Vagina (tissue), 2 donors: ENCODE measurements around the gene AP2A1. TPM values are rescaled to one million over a fixed set of nuclear protein-coding genes. Genes with fewer than 3 reads are reported as not detected.

Source experiments
- DNase-seq, 2 donors: peaks; one replicate each; pipeline ENCODE4 v3.0.0-alpha.2; 2017; ENCODE audit errors: extremely low spot score in 2 of 2
- H3K27ac ChIP-seq: fragments of 200-600 bp; sonication (generic); one replicate; pipeline ENCODE4 v1.5.1; 2019
- H3K27me3 ChIP-seq: fragments of 200-600 bp; sonication (generic); one replicate; pipeline ENCODE4 v1.5.1; 2019
- H3K36me3 ChIP-seq, 2 donors: fragments of 200-600 bp; sonication (generic); one replicate each; pipeline ENCODE4 v1.5.1; 2017 to 2019
- H3K4me1 ChIP-seq: fragments of 200-600 bp; sonication (generic); one replicate; pipeline ENCODE4 v1.5.1; 2019
- H3K4me3 ChIP-seq, 2 donors: fragments of 200-600 bp; sonication (generic); 1 replicate in 1 of 2; 2 replicates in 1 of 2; pipeline ENCODE4 v1.5.1; 2016 to 2019
- H3K9me3 ChIP-seq: fragments of 200-600 bp; sonication (generic); one replicate; pipeline ENCODE4 v1.5.1; 2019
- POLR2A ChIP-seq, 2 donors: fragments of 450-650 bp; IDR thresholded peaks; one replicate each; pipeline ENCODE4 v1.6.1; 2017; ENCODE audit warnings: antibody characterized with exemption in 2 of 2, mild to moderate bottlenecking in 2 of 2, moderate library complexity in 2 of 2
- POLR2AphosphoS5 ChIP-seq, 2 donors: sonication (generic); formaldehyde crosslinking; IDR thresholded peaks; one replicate each; pipeline ENCODE4 v1.9.0; 2017; ENCODE audit warnings: antibody characterized with exemption in 2 of 2, mild to moderate bottlenecking in 2 of 2, low read depth in 1 of 2; ENCODE audit not compliant: insufficient read depth in 1 of 2
- intact Hi-C: fragments of 100-400 bp; cut with DNase I; formaldehyde crosslinking; loops from one replicate; pipeline ENCODE4 v1.15.1; 2023
- total RNA-seq: library from RNA; depleted of rRNA; stranded (reverse); fragments of >200 nt; gene quantifications from one replicate; pipeline ENCODE4 v1.2.3, GENCODE V29; 2016
- TF ChIP-seq, protein P1 (sequence below), 3 experiments: fragments of 450-650 bp in 2 of 3; fragments of 200-600 bp in 1 of 3; sonication (generic) in 1 of 3; IDR thresholded peaks; one replicate each; pipeline ENCODE4 v1.5.1; 2017 to 2019; ENCODE audit warnings: antibody characterized with exemption in 3 of 3, mild to moderate bottlenecking in 2 of 3, moderate library complexity in 2 of 3

Gene AP2A1
- total RNA-seq, 1 donor from 2014 or later = 80.8 TPM

DNA sequence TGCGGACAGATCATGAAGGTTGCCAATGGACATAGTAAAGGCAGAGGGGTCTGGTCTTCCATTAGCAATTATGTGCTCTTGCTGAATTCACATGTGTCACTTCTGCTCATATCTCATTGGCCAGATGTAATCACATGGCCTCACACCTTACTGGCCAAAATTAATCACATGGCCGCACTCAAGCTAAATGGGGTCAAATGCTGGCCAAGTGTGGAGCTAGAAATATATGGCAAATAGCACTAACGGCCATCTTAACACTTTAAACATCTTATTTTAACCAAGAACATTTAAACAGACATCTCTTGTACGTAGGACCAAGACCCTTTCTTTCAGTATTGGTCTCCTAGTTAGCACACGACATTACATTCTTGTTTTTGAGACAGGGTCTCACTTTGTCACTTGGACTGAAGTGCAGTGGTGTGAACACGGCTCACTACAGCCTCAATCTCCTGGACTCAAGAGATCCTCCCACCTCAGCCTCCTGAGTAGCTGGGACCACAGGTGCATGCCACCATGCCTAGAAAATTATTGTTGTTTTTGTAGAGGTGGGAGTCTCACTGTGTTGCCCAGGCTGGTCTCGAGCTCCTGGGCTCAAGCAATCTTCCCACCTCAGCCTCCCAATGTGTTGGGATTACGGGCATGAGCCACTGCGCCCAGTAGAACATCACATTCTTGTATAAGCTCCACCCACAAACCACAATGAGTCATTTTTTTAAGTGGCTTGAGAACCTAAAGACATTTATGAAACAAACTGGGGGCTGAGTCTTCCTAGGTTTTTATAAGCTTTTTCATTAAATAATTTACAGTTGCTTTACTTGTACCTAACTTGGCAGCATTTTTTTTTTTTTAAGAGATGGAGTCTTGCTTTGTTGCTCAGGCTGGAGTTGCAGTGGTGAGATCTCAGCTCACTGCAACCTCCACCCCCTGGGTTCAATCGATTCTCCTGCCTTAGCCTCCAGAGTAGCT, 81.2 kb downstream of the AP2A1 start:
- Histone ChIP-seq H3K9me3 (no peaks in the 10 kb centered on the region), H3K4me1 (peaks cover 20% of the 10 kb centered on the region), H3K36me3 (no peaks in the 10 kb centered on the region), H3K27me3 (no peaks in the 10 kb centered on the region), H3K27ac (no peak overlapping the region), H3K4me3 (no peak overlapping the region)
- no peak for TF ChIP-seq POLR2A (IDR thresholded peaks at IDR 0.05)
- intact Hi-C loops = loop anchor here (10.0 kb wide), 1 partner anchor 73 kb away; no protein-coding TSS in a partner anchor
- no peak for DNase-seq

DNA sequence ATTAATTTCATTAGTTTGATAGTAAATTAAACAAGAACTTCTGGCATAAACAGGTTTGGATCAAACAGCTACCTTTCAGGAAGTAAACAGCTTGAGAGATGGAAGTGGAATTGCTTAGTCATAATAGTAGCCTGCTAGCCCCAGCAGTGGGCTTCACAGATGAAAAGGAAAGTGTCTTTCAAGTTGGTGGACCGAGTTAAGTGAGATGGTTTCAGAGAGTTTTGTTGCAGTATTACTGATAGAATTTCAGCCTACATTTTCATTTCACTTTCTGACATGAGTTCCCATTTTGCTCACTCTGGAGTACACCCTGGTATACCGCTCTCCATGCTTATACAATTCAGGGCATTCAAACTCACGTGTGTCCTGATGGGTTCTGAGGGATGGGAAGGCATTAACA, 82.1 kb downstream of the AP2A1 start:
- H3K36me3 ChIP-seq = no peaks in the 10 kb centered on the region
- TF ChIP-seq POLR2A (IDR thresholded peaks at IDR 0.05) (no peak), POLR2AphosphoS5 (IDR thresholded peaks at IDR 0.05; ENCODE audit: insufficient read depth in 1 of 2, low read depth in 1 of 2) (no peak)
- TF ChIP-seq, protein P1, sequence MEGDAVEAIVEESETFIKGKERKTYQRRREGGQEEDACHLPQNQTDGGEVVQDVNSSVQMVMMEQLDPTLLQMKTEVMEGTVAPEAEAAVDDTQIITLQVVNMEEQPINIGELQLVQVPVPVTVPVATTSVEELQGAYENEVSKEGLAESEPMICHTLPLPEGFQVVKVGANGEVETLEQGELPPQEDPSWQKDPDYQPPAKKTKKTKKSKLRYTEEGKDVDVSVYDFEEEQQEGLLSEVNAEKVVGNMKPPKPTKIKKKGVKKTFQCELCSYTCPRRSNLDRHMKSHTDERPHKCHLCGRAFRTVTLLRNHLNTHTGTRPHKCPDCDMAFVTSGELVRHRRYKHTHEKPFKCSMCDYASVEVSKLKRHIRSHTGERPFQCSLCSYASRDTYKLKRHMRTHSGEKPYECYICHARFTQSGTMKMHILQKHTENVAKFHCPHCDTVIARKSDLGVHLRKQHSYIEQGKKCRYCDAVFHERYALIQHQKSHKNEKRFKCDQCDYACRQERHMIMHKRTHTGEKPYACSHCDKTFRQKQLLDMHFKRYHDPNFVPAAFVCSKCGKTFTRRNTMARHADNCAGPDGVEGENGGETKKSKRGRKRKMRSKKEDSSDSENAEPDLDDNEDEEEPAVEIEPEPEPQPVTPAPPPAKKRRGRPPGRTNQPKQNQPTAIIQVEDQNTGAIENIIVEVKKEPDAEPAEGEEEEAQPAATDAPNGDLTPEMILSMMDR (IDR thresholded peaks at IDR 0.05) = no peak
- intact Hi-C loops = loop anchor here (10.0 kb wide), 1 partner anchor 74 kb away; no protein-coding TSS in a partner anchor
- no peaks in the 10 kb centered on the region for H3K27me3 ChIP-seq
- no peak for DNase-seq
- H3K4me3 ChIP-seq = no peak overlapping the region
- H3K4me1 ChIP-seq = peaks cover 29% of the 10 kb centered on the region
- no peaks in the 10 kb centered on the region for H3K9me3 ChIP-seq
- no peak overlapping the region for H3K27ac ChIP-seq

DNA sequence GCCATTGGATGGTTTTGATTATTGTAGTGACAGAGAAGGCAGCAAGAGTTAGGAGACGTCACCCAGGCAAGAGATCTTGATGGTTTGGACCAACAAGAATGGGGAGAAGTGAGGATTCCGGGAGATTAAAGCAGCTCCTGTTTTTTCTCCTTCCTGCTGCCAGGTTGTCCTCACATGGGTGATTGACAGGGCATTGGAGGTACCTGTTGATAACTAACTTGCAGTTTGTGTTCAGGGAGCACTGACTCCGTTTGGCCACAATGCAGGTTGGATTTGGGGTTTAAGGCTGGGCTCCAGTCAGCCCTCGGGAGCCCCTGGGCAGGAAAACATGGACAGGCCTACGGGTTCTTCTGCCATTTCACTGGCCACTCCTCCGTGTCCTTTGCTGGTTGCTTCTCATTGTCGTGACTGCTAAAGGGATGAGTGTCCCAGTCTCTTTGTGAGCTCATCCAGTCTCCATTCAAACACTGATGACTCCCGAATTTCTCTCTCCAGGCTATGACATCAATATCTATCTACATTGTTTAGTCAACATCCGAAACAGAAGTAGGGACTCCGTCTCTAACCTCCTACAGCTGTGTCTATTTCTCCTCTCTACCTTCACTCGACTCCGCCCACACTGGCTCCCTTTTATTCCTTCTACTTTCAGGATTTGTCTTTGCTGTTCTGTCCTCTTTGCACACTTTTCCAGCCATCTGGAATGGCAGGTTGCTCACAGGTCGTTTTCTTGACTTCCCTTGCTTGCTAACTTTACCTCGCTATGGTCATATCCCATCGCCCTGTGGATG, 82.8 kb downstream of the AP2A1 start:
- peaks cover 0 to 2% of the 10 kb centered on the region in 2 donors for H3K36me3 ChIP-seq
- H3K27me3 ChIP-seq = no peaks in the 10 kb centered on the region
- H3K9me3 ChIP-seq = no peaks in the 10 kb centered on the region
- H3K27ac ChIP-seq = peak overlapping the region; percentile 100
- DNase-seq = no peak
- H3K4me3 ChIP-seq = peak overlapping the region in 1 of 2 donors; percentile 93
- intact Hi-C loops = loop anchor here (10.0 kb wide), 2 partner anchors 75 to 95 kb away; no protein-coding TSS in a partner anchor
- TF ChIP-seq POLR2A (IDR thresholded peaks at IDR 0.05) (no peak), POLR2AphosphoS5 (IDR thresholded peaks at IDR 0.05; ENCODE audit: insufficient read depth in 1 of 2, low read depth in 1 of 2) (no peak)
- TF ChIP-seq, protein P1 (IDR thresholded peaks at IDR 0.05) = no peak
- peaks cover 36% of the 10 kb centered on the region for H3K4me1 ChIP-seq

DNA sequence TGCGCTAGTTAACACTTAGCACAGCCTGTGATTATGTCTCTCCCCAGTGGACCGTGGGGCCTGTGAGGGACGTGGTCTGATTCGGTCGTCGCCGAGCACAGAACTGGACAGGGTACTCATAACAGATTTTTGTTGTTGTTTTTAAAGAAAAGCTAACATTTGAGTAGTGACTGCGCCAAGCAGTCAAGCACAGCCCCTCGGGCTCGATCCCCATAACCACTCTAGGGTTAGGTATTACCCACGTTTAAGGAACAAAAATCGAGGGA, 83.4 kb downstream of the AP2A1 start:
- intact Hi-C loops = loop anchor here (10.0 kb wide), 1 partner anchor 95 kb away; no protein-coding TSS in a partner anchor

DNA sequence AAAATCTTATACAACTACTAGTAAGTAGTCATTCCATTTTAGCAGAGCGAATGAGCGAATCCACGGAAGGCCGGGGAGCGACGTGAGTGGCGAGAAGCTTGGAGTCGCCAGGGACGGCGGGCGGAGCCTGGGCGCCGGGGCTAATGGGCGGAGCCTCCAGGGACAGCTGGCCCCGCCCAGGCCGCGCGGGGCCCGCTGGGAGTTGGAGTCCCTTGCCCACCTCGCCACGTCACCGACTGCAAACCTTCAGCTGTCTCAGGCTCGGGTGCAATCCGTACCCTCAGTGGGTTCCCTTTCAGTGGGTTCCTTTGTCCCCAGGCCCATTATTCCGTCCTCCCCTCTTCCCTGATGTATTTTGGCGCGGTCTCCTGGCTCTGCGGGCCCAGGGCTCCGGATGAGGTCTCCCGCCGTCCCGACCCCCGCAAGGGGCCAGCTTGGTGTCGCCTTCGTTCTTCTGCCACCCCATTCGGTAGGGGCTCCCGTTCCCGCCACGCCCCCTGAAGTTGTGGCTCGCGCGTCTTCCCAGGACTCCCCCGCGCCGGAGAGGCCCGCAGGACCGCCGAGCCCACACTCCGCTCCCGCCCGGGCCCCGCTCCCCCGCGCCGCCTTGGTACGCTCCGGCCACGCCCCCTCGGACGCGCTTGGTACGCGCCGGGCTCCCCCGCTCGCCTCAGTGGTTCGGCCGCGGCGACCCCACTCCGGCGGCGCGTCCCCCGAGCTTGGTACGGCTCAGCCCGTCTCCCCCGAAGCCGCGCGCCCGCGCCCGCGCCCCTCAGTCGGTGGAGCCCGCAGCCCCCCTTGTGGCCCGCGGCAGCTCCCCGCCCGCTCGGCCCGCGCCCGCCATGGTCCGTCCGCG, 83.9 kb downstream of the AP2A1 start, which contains the start of gene PTOV1:
PTOV1 (plus strand) TSS at position 673 of the 856 bp plus-strand sequence.
- no peak for DNase-seq
- TF ChIP-seq, protein P1 (IDR thresholded peaks at IDR 0.05) = no peak
- TF ChIP-seq POLR2AphosphoS5 (IDR thresholded peaks at IDR 0.05; ENCODE audit: insufficient read depth in 1 of 2, low read depth in 1 of 2) (peak; percentile 91 to 96), POLR2A (IDR thresholded peaks at IDR 0.05) (peak in 1 of 2 donors; percentile 50)
- intact Hi-C loops = loop anchor here (10.0 kb wide), 1 partner anchor 96 kb away; no protein-coding TSS in a partner anchor
- Histone ChIP-seq H3K9me3 (no peaks in the 10 kb centered on the region), H3K27me3 (no peaks in the 10 kb centered on the region), H3K4me1 (peaks cover 36% of the 10 kb centered on the region), H3K36me3 (peaks cover 0 to 12% of the 10 kb centered on the region in 2 donors), H3K27ac (peak within 1 kb of the TSS; percentile 100), H3K4me3 (peak within 1 kb of the TSS; percentile 83 to 93)

More for the DNA sequence above, 83.4 kb downstream of the AP2A1 start:
- H3K9me3 ChIP-seq = no peaks in the 10 kb centered on the region
- TF ChIP-seq POLR2AphosphoS5 (IDR thresholded peaks at IDR 0.05; ENCODE audit: insufficient read depth in 1 of 2, low read depth in 1 of 2) (no peak), POLR2A (IDR thresholded peaks at IDR 0.05) (no peak)
- H3K27me3 ChIP-seq = no peaks in the 10 kb centered on the region
- DNase-seq = no peak
- H3K27ac ChIP-seq = peak overlapping the region; percentile 100
- H3K4me1 ChIP-seq = peaks cover 36% of the 10 kb centered on the region
- H3K36me3 ChIP-seq = peaks cover 0 to 7% of the 10 kb centered on the region in 2 donors
- peak overlapping the region; percentile 83 to 93 for H3K4me3 ChIP-seq
